Glomerular endothelial cell (primary cell): ENCODE results near the gene SBF1. TPM values are rescaled to one million over a fixed set of nuclear protein-coding genes. Genes with fewer than 3 reads are reported as not detected.

Experiments used
- DNase-seq: peaks from one replicate; pipeline ENCODE4 v3.0.0-alpha.2; 2011; ENCODE audit warnings: low read depth, low spot score; ENCODE audit errors: extremely low read depth
- total RNA-seq: library from RNA; depleted of rRNA; stranded (reverse); fragments of >200 nt; gene quantifications from 2 replicates; pipeline ENCODE4 v1.2.3, GENCODE V29; 2015

The SBF1 gene
- total RNA-seq, 1 donor from 2014 or later, result 66.0 TPM

- DNase-seq, result no peak
Measured at GRCh38 chr22:50507421-50507990, 32.7 kb upstream of the SBF1 start, which contains the start of gene LMF2. Gene LMF2, minus strand, starts transcription at chr22:50507702. Its CDS starts 27 bp downstream, at chr22:50507675.

GRCh38 chr22:50506611-50507420, 32.0 kb upstream of the SBF1 start:
- no peak for DNase-seq

- no peak for DNase-seq
Measured at GRCh38 chr22:50505776-50506610, 31.2 kb upstream of the SBF1 start.

- DNase-seq, result no peak
Measured at GRCh38 chr22:50505276-50505775, 30.5 kb upstream of the SBF1 start.

- no peak for DNase-seq
Measured at GRCh38 chr22:50504369-50505211, 29.8 kb upstream of the SBF1 start.

- DNase-seq, result no peak
Measured at GRCh38 chr22:50503475-50504145, 28.8 kb upstream of the SBF1 start.

- no peak for DNase-seq
Measured at GRCh38 chr22:50502628-50503474, 28.0 kb upstream of the SBF1 start.

- DNase-seq, result no peak
Measured at GRCh38 chr22:50502096-50502495, 27.3 kb upstream of the SBF1 start.

GRCh38 chr22:50500452-50500851, 25.6 kb upstream of the SBF1 start:
- DNase-seq, result no peak

- DNase-seq, result peak; percentile 34
Measured at GRCh38 chr22:50498322-50498890, 23.6 kb upstream of the SBF1 start.

GRCh38 chr22:50497093-50497492, 22.3 kb upstream of the SBF1 start:
- DNase-seq, result no peak

GRCh38 chr22:50490531-50491308, 15.9 kb upstream of the SBF1 start:
- no peak for DNase-seq

GRCh38 chr22:50489363-50490243, 14.8 kb upstream of the SBF1 start:
- DNase-seq, result no peak

- no peak for DNase-seq
Measured at GRCh38 chr22:50488886-50489285, 14.1 kb upstream of the SBF1 start.

GRCh38 chr22:50488006-50488677, 13.3 kb upstream of the SBF1 start:
- DNase-seq, result no peak

GRCh38 chr22:50487290-50488005, 12.6 kb upstream of the SBF1 start:
- DNase-seq, result no peak
